Mucosa of stomach (tissue), 1 donor: ENCODE data around the gene SERPINA6.
"Not testable (repeated sequence)": the region's sequence is repeated elsewhere in the genome, so short reads cannot be mapped to it uniquely, and the experiment has no call there.

Experiments used
- H3K27me3 ChIP-seq: one replicate; pipeline ENCODE4 v1.7.0; 2013; ENCODE audit warnings: mild to moderate bottlenecking, low read length; ENCODE audit not compliant: control insufficient read depth, insufficient read depth
- H3K36me3 ChIP-seq: one replicate; pipeline ENCODE4 v1.7.0; 2013; ENCODE audit warnings: low read length; ENCODE audit not compliant: control insufficient read depth, insufficient read depth
- H3K4me1 ChIP-seq: one replicate; pipeline ENCODE4 v1.7.0; 2013; ENCODE audit warnings: mild to moderate bottlenecking, low read length; ENCODE audit not compliant: control insufficient read depth, insufficient read depth
- H3K4me3 ChIP-seq: one replicate; pipeline ENCODE4 v1.7.0; 2013; ENCODE audit warnings: low read length
- H3K9ac ChIP-seq: one replicate; pipeline ENCODE4 v1.7.0; 2013; ENCODE audit warnings: mild to moderate bottlenecking, low read length, moderate library complexity
- H3K9me3 ChIP-seq: one replicate; pipeline ENCODE4 v1.7.0; 2013; ENCODE audit warnings: mild to moderate bottlenecking, low read length, moderate library complexity; ENCODE audit not compliant: control insufficient read depth
- donor health status: Pancreatic carcinoma.

The SERPINA6 gene

GRCh38 chr14:94278731-94279130 is 44.4 kb downstream of the SERPINA6 start:
- Histone ChIP-seq H3K4me3 (no peak overlapping the region), H3K4me1 (no peaks in the 10 kb centered on the region), H3K36me3 (no peaks in the 10 kb centered on the region), H3K27me3 (no peaks in the 10 kb centered on the region), H3K9me3 (no peaks in the 10 kb centered on the region), H3K9ac (no peak overlapping the region)

GRCh38 chr14:94276898-94277561 is 46.1 kb downstream of the SERPINA6 start:
- H3K9ac ChIP-seq, H3K4me3 ChIP-seq, H3K9me3 ChIP-seq, H3K4me1 ChIP-seq, H3K27me3 ChIP-seq, H3K36me3 ChIP-seq: not testable (repeated sequence)

- H3K36me3 ChIP-seq = no peaks in the 10 kb centered on the region
- no peaks in the 10 kb centered on the region for H3K4me1 ChIP-seq
- no peak overlapping the region for H3K4me3 ChIP-seq
- no peaks in the 10 kb centered on the region for H3K9me3 ChIP-seq
- no peaks in the 10 kb centered on the region for H3K27me3 ChIP-seq
- H3K9ac ChIP-seq = no peak overlapping the region
Measured at GRCh38 chr14:94269156-94269555, 54.0 kb downstream of the SERPINA6 start.

GRCh38 chr14:94268582-94268981 is 54.6 kb downstream of the SERPINA6 start:
- H3K27me3 ChIP-seq, H3K4me1 ChIP-seq, H3K36me3 ChIP-seq, H3K9ac ChIP-seq, H3K4me3 ChIP-seq, H3K9me3 ChIP-seq: not testable (repeated sequence)

- Histone ChIP-seq H3K4me1 (no peaks in the 10 kb centered on the region), H3K9ac (no peak overlapping the region), H3K36me3 (no peaks in the 10 kb centered on the region), H3K27me3 (no peaks in the 10 kb centered on the region), H3K4me3 (no peak overlapping the region), H3K9me3 (no peaks in the 10 kb centered on the region)
Measured at GRCh38 chr14:94267352-94267751, 55.8 kb downstream of the SERPINA6 start.

- not testable (repeated sequence) for H3K4me3 ChIP-seq, H3K36me3 ChIP-seq, H3K9ac ChIP-seq, H3K4me1 ChIP-seq, H3K27me3 ChIP-seq, H3K9me3 ChIP-seq
Measured at GRCh38 chr14:94264195-94264594, 58.9 kb downstream of the SERPINA6 start.
